ENCODE measurements around the gene VPS26A.

DNA sequence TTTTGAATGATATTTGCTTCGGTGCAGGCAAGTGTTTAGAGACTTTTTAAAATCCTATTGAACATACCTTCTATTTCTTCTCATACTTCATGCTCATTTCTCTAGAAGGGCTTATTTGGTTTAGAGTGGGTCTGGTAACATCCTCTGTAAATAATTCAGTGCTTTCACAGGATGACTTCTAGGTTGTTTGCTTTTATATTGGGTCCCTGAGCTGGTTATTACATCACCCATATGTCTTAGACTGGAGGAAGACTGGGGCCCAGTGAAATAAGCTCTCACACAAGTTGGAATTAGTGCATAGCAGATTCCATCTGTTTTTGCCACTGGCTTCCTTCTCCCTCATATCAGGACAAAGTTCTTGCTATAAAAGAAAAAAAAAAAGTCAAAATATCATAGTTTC lies 62.5 kb downstream of the VPS26A start:
- TF ChIP-seq, protein P1, sequence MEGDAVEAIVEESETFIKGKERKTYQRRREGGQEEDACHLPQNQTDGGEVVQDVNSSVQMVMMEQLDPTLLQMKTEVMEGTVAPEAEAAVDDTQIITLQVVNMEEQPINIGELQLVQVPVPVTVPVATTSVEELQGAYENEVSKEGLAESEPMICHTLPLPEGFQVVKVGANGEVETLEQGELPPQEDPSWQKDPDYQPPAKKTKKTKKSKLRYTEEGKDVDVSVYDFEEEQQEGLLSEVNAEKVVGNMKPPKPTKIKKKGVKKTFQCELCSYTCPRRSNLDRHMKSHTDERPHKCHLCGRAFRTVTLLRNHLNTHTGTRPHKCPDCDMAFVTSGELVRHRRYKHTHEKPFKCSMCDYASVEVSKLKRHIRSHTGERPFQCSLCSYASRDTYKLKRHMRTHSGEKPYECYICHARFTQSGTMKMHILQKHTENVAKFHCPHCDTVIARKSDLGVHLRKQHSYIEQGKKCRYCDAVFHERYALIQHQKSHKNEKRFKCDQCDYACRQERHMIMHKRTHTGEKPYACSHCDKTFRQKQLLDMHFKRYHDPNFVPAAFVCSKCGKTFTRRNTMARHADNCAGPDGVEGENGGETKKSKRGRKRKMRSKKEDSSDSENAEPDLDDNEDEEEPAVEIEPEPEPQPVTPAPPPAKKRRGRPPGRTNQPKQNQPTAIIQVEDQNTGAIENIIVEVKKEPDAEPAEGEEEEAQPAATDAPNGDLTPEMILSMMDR (IDR thresholded peaks at IDR 0.05; ENCODE audit: low read depth, low read length), result no peak
- TF ChIP-seq POLR2A (IDR thresholded peaks at IDR 0.05; ENCODE audit: extremely low read depth, insufficient read length) (no peak), MYC (IDR thresholded peaks at IDR 0.05; ENCODE audit: low read depth, low read length) (no peak)
- TF ChIP-seq, protein P2, sequence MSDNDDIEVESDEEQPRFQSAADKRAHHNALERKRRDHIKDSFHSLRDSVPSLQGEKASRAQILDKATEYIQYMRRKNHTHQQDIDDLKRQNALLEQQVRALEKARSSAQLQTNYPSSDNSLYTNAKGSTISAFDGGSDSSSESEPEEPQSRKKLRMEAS (IDR thresholded peaks at IDR 0.05; ENCODE audit: low read depth, low read length), result no peak
